CD4-positive, alpha-beta T cell treated with Interleukin-6 at 100 ng/mL for 8 hours (primary cell): Measurements from ENCODE around the gene TRNAU1AP.
"Not testable (repeated sequence)": the region's sequence is repeated elsewhere in the genome, so short reads cannot be mapped to it uniquely, and the experiment has no call there.

Experiments used
- DNase-seq: peaks from one replicate; pipeline ENCODE4 v3.0.0-alpha.2; 2020; ENCODE audit warnings: mixed read lengths, low spot score

The TRNAU1AP gene

DNA sequence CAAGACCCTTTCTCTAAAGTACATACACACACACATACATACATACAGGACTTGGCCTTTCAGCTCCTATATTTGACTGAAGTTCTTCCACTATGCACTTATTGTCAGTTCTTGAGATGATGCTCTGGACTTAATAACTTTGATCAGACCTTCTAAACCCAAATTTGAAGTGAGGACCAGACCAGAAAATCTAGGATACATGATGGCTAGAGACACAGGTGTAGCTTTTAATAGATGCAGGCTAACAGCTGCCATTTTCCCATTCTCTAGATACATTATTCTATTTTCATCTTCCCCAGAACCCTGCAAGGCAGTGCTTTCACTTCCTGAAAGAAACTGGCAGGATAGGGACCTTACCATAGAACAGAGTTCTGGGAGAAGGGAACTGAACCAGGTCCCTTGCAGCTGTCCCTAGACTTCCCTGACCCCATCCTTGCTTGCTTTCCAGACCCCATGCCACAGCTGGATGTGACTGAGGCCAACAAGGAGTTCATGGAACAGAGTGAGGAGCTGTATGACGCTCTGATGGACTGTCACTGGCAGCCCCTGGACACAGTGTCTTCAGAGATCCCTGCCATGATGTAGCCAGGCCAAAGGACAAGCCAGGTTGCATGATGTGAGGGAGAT, 24.3 kb downstream of the TRNAU1AP start:
- DNase-seq = no peak

DNA sequence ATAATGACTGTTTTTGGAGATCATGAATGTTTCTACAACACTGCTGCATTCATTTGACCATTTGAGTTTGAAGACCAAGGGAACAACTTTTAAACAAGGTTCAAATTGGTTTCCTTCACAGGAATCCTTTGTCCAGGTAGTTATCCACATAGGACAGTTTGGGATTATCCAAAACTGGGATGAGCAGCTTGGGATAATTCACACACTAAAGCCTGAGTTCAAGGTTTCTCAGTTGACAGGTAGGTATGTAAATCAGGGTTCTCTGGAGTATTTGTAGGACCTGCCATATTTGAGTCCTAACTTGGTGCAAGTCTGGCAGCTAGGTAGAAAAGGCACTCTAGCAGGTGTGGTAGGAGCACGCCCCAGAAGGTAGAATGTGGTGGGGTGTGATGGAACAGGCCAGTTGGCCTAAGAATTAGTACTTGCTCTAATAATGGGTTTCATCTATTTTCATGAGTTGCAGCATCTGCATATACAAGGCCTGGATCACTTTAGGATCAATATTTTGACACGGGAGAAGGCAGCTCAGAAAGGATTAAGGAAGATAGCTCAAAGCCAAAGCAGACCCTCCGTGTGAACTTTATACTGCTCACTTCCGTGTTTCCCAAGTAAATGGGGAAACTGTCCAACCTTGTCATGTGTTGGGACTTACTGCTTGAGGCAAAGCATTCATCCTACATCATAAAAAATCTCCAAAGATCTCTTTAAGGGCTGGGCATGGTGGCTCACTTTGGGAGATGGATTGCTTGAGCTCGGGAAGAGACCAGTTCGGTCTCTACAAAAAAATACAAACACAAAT, 25.1 kb downstream of the TRNAU1AP start:
- DNase-seq = no peak

GRCh38 chr1:28578696-28579218, 25.9 kb downstream of the TRNAU1AP start:
- DNase-seq = no peak

DNA sequence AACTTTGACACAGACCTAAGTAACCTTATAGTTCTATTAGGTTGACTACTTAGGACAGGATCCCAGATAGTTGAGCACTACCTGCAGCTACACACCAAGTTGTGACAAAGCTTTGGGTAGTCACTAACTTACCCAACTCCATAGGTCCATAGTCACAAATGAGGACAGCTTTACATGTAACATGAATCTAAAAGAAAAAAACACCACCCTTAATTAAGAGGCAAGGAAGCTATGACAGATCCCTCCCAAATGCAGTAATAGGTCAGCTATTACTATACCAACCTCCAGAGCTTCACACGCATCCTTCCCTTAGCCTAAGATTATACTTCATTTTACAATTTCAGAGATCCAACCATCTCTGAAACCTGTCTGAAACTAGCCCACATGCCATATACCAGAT, 26.5 kb downstream of the TRNAU1AP start:
- DNase-seq = no peak

GRCh38 chr1:28580722-28581530, 28.0 kb downstream of the TRNAU1AP start:
- DNase-seq = peak; percentile 66

GRCh38 chr1:28581531-28582247, 28.8 kb downstream of the TRNAU1AP start:
- DNase-seq = peak; percentile 94

GRCh38 chr1:28582248-28582615, 29.3 kb downstream of the TRNAU1AP start:
- DNase-seq = no peak

DNA sequence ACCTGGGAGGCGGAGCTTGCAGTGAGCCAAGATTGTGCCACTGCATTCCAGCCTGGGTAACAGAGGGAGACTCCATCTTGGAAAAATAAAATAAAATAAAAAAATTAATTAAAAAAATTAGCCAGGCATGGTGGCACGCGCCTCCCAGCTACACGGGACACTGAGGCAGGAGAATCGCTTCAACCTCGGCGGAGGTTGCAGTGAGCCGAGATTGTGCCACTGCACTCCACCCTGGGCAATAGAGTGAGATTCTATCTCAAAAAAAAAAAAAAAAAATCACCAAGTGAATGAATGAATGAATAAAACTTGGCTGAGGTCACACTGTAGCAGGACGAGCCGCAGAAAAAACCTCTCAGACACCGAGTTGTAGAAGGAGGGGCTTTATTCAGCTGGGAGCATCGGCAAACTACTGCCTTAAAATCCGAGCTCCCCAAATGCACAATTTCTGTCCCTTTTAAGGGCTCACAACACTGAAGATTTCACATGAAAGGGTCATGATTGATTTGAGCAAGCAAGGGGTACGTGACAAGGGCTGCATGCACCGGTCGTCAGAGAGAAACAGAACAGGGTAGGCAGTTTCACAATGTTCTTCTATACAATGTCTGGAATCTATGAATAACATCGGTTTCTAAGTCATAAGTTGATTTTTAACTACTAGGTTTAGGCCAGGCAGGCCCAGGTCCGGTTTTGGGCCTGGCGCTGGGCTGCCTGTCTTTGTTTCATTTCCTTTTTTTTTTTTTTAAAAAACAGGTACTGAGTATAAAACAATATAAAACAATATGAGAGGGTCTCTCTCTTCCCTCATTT, 33.9 kb downstream of the TRNAU1AP start:
- not testable (repeated sequence) for DNase-seq

GRCh38 chr1:28591708-28592320, 38.9 kb downstream of the TRNAU1AP start, which contains the start of gene RAB42:
Gene RAB42, plus strand, starts transcription at chr1:28592265. Its CDS starts 247 bp downstream, at chr1:28592512.
- DNase-seq = no peak

DNA sequence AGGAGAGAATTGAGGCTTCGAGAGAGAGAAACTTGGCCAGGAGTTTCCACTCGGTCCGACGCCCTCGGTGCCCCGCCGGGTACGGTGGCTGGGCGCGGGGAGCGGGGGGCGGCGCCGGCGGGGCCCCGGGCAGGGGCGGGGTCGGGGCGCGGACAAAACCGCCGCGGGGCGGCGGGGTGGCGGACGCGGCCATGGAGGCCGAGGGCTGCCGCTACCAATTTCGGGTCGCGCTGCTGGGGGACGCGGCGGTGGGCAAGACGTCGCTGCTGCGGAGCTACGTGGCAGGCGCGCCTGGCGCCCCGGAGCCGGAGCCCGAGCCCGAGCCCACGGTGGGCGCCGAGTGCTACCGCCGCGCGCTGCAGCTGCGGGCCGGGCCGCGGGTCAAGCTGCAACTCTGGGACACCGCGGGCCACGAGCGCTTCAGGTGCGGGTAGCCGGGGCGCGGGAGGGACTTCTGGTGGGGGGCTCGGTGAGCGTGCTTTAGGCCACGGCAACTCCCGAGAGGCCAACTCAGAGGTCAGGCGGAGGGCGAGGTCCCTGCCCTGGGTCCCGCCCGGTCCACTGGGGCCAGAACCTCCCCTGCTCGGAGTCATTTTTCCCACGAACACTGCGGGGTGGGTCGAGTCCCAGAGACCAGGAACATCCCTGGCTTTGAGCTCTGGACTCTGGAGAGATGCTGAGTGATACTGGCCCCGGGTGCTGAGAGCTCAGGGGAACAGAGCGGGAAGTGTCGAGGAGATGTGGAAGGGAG, 39.6 kb downstream of the TRNAU1AP start:
- no peak for DNase-seq

GRCh38 chr1:28593988-28594356, 41.1 kb downstream of the TRNAU1AP start:
- DNase-seq = not testable (repeated sequence)

DNA sequence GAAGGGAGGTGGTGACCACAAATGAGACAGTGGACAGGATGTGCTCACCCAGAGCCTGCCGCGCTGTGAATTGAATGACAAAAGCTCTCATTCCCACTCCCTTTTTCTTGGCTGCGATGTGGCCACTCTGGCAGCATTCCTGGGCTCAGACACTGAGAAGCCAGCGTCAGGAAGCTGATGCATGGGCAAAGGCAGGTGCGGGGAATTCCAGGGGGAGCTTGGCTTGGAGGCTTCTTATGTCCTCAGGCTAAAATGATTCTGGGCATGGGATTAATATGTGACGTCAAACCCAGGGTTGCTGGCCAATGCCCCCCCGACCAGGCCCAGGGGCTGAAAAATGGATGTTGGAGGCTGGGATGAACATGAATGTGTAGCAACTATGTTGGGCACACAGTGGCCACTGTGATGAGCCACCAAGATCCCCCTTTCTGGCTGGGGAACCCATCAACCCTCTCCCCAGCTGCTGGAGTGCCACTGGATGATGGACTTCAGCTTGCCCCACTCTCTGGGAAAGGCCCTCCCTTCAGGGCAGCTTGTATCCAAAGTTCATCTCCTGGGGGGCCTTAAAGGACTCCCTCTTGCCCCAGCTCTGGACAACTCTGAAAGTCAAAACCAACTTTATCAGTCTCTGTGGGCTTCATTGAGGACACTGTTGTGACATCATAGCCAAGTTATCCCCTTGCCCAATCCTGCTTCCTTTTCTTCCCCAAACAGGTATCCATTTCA, 42.0 kb downstream of the TRNAU1AP start:
- not testable (repeated sequence) for DNase-seq

- DNase-seq = no peak
Measured at GRCh38 chr1:28595412-28596191, 42.7 kb downstream of the TRNAU1AP start.

GRCh38 chr1:28596276-28596675, 43.4 kb downstream of the TRNAU1AP start:
- not testable (repeated sequence) for DNase-seq

DNA sequence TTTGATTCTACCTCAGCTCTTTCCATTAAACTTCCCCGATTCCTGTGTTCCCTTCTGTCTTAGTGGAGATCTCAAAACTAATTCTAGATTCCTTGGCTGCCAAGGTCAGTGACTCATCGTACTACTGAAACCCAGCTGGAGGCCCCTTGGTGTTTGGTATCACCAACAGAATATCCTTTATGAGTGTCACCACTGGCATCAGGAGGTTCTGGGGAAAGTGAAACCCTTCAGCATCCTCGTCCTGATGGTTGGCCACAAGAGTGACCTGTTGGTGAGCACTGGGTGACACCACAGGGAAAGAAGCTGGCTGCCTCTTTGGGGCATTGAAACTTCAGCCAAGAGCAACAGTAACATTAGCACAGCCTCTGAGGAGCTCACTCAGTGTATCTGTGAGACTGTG, 48.8 kb downstream of the TRNAU1AP start:
- DNase-seq = no peak

GRCh38 chr1:28602536-28603439, 49.9 kb downstream of the TRNAU1AP start:
- peak; percentile 13 for DNase-seq

DNA sequence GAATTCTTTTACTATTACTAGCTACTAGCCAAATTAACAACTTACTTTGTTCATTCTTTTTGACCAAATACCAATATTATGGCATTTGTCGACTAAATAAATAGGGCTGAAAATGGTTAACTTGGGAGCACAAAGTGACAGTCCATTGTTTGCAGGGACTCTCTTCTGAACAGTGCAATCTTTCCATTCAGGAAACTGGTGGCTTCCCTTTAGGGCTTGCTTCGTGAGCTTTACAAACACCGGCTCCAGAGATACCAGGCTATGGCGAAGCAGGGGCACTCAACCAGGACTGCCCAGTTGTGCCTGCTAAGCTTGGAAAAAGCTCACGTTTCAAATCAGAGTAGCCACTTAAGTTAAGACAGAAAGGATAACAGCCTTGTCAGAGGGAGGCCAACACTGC, 51.5 kb downstream of the TRNAU1AP start:
- no peak for DNase-seq
